Measurements from ENCODE around the gene DPPA3. TPM values are rescaled to one million over a fixed set of nuclear protein-coding genes. Genes with fewer than 3 reads are reported as not detected.

Gene DPPA3
- total and polyA plus RNA-seq, 9 of the 15 experiments (the other 6 are each of a cell fraction or from before 2014, with no cell fraction given) = not detected

DNA sequence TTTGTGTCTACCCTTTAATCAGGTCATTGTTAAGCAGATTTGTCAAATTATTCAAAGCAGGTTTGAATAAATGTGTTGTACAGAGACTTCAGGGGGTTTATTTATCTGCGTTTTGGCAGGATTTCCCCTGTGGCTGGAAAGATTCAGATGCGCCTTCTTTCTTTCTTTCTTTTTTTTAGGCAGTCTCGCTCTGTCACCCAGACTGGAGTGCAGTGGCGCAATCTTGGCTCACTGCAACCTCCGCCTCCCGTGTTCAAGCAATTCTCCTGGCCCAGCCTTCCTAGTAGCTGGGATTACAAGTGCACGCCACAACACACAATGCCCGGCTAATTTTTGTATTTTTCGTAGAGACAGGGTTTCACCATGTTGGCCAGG, 47.5 kb downstream of the DPPA3 start:
- ATAC-seq = no peak
- Histone ChIP-seq H3K4me1 (replicated peaks in 1 of 2; ENCODE audit: control insufficient read depth in 2 of 2, insufficient read depth in 2 of 2, low read length in 2 of 2) (no peaks in the 10 kb centered on the region), H3K79me2 (ENCODE audit: control insufficient read depth, insufficient read depth, low read length) (no peaks in the 10 kb centered on the region), H4K20me1 (replicated peaks; ENCODE audit: control insufficient read depth, insufficient read depth, low read length) (no peaks in the 10 kb centered on the region), H3K36me3 (ENCODE audit: control insufficient read depth, insufficient read depth, low read length) (no peaks in the 10 kb centered on the region), H3K9me1 (ENCODE audit: control insufficient read depth, insufficient read depth, low read length) (no peaks in the 10 kb centered on the region), H3K9ac (ENCODE audit: insufficient read depth in 1 of 2, low read depth in 2 of 2, low read length in 2 of 2) (no peak overlapping the region), H3K9me3 (replicated peaks; ENCODE audit: control insufficient read depth, insufficient read depth, low read depth, low read length) (no peaks in the 10 kb centered on the region), H2AFZ (ENCODE audit: low read depth, low read length) (no peak overlapping the region), H3K27me3 (ENCODE audit: control insufficient read depth in 2 of 2, insufficient read depth in 2 of 2, low read length in 2 of 2) (peaks cover 8 to 19% of the 10 kb centered on the region in 2 experiments; a peak in 3 of 5 replicates), H3K4me3 (no peak overlapping the region), H3K27ac (ENCODE audit: extremely low read depth, low read depth, low read length) (no peak overlapping the region), H3K4me2 (ENCODE audit: insufficient read depth, low read length) (no peak overlapping the region)
- 2% methylated on average over 8 of the region's 9 CpGs for WGBS (ENCODE audit: insufficient coverage, low coverage, missing lambda C conversion rate)
- no peak for FAIRE-seq
- DNase-seq (ENCODE audit: extremely low read depth in 1 of 4, low spot score in 3 of 4) = no peak
- CTCF ChIA-PET (ENCODE audit: low intra/inter-chr PET ratio) = no interaction called here
- TF ChIP-seq MCM3 (IDR thresholded peaks at IDR 0.05) (no peak), BACH1 (tag; IDR thresholded peaks at IDR 0.05) (no peak), POLR2AphosphoS2 (IDR thresholded peaks at IDR 0.05; ENCODE audit: low read length) (no peak), ARHGAP35 (IDR thresholded peaks at IDR 0.05; ENCODE audit: partially characterized antibody) (no peak)
- TF ChIP-seq, protein P1, sequence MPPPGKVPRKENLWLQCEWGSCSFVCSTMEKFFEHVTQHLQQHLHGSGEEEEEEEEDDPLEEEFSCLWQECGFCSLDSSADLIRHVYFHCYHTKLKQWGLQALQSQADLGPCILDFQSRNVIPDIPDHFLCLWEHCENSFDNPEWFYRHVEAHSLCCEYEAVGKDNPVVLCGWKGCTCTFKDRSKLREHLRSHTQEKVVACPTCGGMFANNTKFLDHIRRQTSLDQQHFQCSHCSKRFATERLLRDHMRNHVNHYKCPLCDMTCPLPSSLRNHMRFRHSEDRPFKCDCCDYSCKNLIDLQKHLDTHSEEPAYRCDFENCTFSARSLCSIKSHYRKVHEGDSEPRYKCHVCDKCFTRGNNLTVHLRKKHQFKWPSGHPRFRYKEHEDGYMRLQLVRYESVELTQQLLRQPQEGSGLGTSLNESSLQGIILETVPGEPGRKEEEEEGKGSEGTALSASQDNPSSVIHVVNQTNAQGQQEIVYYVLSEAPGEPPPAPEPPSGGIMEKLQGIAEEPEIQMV (tag; conservative IDR thresholded peaks at IDR 0.05; ENCODE audit: low read depth) = no peak
- TF ChIP-seq, protein P2, sequence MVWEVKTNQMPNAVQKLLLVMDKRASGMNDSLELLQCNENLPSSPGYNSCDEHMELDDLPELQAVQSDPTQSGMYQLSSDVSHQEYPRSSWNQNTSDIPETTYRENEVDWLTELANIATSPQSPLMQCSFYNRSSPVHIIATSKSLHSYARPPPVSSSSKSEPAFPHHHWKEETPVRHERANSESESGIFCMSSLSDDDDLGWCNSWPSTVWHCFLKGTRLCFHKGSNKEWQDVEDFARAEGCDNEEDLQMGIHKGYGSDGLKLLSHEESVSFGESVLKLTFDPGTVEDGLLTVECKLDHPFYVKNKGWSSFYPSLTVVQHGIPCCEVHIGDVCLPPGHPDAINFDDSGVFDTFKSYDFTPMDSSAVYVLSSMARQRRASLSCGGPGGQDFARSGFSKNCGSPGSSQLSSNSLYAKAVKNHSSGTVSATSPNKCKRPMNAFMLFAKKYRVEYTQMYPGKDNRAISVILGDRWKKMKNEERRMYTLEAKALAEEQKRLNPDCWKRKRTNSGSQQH (CRISPR knock-in tag; IDR thresholded peaks at IDR 0.05) = no peak
- TF ChIP-seq, protein P3, sequence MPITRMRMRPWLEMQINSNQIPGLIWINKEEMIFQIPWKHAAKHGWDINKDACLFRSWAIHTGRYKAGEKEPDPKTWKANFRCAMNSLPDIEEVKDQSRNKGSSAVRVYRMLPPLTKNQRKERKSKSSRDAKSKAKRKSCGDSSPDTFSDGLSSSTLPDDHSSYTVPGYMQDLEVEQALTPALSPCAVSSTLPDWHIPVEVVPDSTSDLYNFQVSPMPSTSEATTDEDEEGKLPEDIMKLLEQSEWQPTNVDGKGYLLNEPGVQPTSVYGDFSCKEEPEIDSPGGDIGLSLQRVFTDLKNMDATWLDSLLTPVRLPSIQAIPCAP (CRISPR knock-in tag; IDR thresholded peaks at IDR 0.05; ENCODE audit: borderline replicate concordance) = no peak
- TF ChIP-seq, protein P4, sequence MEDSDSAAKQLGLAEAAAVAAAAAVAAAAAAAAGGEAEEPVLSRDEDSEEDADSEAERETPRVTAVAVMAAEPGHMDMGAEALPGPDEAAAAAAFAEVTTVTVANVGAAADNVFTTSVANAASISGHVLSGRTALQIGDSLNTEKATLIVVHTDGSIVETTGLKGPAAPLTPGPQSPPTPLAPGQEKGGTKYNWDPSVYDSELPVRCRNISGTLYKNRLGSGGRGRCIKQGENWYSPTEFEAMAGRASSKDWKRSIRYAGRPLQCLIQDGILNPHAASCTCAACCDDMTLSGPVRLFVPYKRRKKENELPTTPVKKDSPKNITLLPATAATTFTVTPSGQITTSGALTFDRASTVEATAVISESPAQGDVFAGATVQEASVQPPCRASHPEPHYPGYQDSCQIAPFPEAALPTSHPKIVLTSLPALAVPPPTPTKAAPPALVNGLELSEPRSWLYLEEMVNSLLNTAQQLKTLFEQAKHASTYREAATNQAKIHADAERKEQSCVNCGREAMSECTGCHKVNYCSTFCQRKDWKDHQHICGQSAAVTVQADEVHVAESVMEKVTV (CRISPR knock-in tag; IDR thresholded peaks at IDR 0.05) = no peak
- BruUV-seq (replicated peaks) = no TSS peak
- POLR2A ChIA-PET = no interaction called here
- intact Hi-C loops (cut with micrococcal nuclease) = no loop called here
- in situ Hi-C loops (cut with MboI) = no loop called here

Other genes starting within 250 kb of the DPPA3 start
Only the 7 nearest of the 8 such genes appear.
- gene CD163, start 207.7 kb upstream of the DPPA3 start, total RNA-seq (2014; rRNA removed) = not detected in 2 replicates
- gene CD163, start 207.7 kb upstream of the DPPA3 start, total RNA-seq (2014; rRNA removed; fragmentation: Illumina TruSeq; extraction: Trizol) = 0.03 TPM in 1 of 2 replicates, not detected in the other
- not detected in 2 replicates for gene CD163, start 207.7 kb upstream of the DPPA3 start, total RNA-seq (2015; rRNA removed; fragmentation: Illumina TruSeq; extraction: Trizol)
- gene CD163, start 207.7 kb upstream of the DPPA3 start, total RNA-seq (2021) = 0.51 and 0.62 TPM in 2 replicates
- gene CD163, start 207.7 kb upstream of the DPPA3 start, polyA plus RNA-seq (2011; rRNA removed) = 0.04 TPM in 1 of 2 replicates, not detected in the other
- not detected in 2 replicates for gene CD163, start 207.7 kb upstream of the DPPA3 start, polyA plus RNA-seq (2014; fragmentation: Illumina TruSeq; extraction: Trizol)
- not detected for gene CD163, start 207.7 kb upstream of the DPPA3 start, polyA plus RNA-seq (2014; fragmentation: Nextera tagmentation; extraction: Ambion mirVana)
- not detected in 2 replicates for gene CD163, start 207.7 kb upstream of the DPPA3 start, polyA plus RNA-seq (2014; rRNA removed)
- gene APOBEC1, start 45.5 kb upstream of the DPPA3 start, total RNA-seq (2014; rRNA removed) = not detected in 2 replicates
- gene APOBEC1, start 45.5 kb upstream of the DPPA3 start, total RNA-seq (2014; rRNA removed; fragmentation: Illumina TruSeq; extraction: Trizol) = not detected in 2 replicates
- gene APOBEC1, start 45.5 kb upstream of the DPPA3 start, total RNA-seq (2015; rRNA removed; fragmentation: Illumina TruSeq; extraction: Trizol) = not detected in 2 replicates
- gene APOBEC1, start 45.5 kb upstream of the DPPA3 start, total RNA-seq (2021) = not detected in 2 replicates
- not detected in 2 replicates for gene APOBEC1, start 45.5 kb upstream of the DPPA3 start, polyA plus RNA-seq (2011; rRNA removed)
- gene APOBEC1, start 45.5 kb upstream of the DPPA3 start, polyA plus RNA-seq (2014; fragmentation: Illumina TruSeq; extraction: Trizol) = not detected in 2 replicates
- not detected for gene APOBEC1, start 45.5 kb upstream of the DPPA3 start, polyA plus RNA-seq (2014; fragmentation: Nextera tagmentation; extraction: Ambion mirVana)
- not detected in 2 replicates for gene APOBEC1, start 45.5 kb upstream of the DPPA3 start, polyA plus RNA-seq (2014; rRNA removed)
- gene GDF3, start 15.7 kb upstream of the DPPA3 start, total RNA-seq (2014; rRNA removed) = not detected in 2 replicates
- not detected in 2 replicates for gene GDF3, start 15.7 kb upstream of the DPPA3 start, total RNA-seq (2014; rRNA removed; fragmentation: Illumina TruSeq; extraction: Trizol)
- gene GDF3, start 15.7 kb upstream of the DPPA3 start, total RNA-seq (2015; rRNA removed; fragmentation: Illumina TruSeq; extraction: Trizol) = not detected in 2 replicates
- not detected in 2 replicates for gene GDF3, start 15.7 kb upstream of the DPPA3 start, total RNA-seq (2021)
- 0.05 TPM in 1 of 2 replicates, not detected in the other for gene GDF3, start 15.7 kb upstream of the DPPA3 start, polyA plus RNA-seq (2011; rRNA removed)
- gene GDF3, start 15.7 kb upstream of the DPPA3 start, polyA plus RNA-seq (2014; fragmentation: Illumina TruSeq; extraction: Trizol) = not detected in 2 replicates
- gene GDF3, start 15.7 kb upstream of the DPPA3 start, polyA plus RNA-seq (2014; fragmentation: Nextera tagmentation; extraction: Ambion mirVana) = not detected
- not detected in 2 replicates for gene GDF3, start 15.7 kb upstream of the DPPA3 start, polyA plus RNA-seq (2014; rRNA removed)
- not detected in 2 replicates for gene CLEC4C, start 35.9 kb downstream of the DPPA3 start, total RNA-seq (2014; rRNA removed)
- gene CLEC4C, start 35.9 kb downstream of the DPPA3 start, total RNA-seq (2014; rRNA removed; fragmentation: Illumina TruSeq; extraction: Trizol) = not detected in 2 replicates
- gene CLEC4C, start 35.9 kb downstream of the DPPA3 start, total RNA-seq (2015; rRNA removed; fragmentation: Illumina TruSeq; extraction: Trizol) = not detected in 2 replicates
- gene CLEC4C, start 35.9 kb downstream of the DPPA3 start, total RNA-seq (2021) = not detected in 2 replicates
- not detected in 2 replicates for gene CLEC4C, start 35.9 kb downstream of the DPPA3 start, polyA plus RNA-seq (2011; rRNA removed)
- gene CLEC4C, start 35.9 kb downstream of the DPPA3 start, polyA plus RNA-seq (2014; fragmentation: Illumina TruSeq; extraction: Trizol) = not detected in 2 replicates
- gene CLEC4C, start 35.9 kb downstream of the DPPA3 start, polyA plus RNA-seq (2014; fragmentation: Nextera tagmentation; extraction: Ambion mirVana) = not detected
- not detected in 2 replicates for gene CLEC4C, start 35.9 kb downstream of the DPPA3 start, polyA plus RNA-seq (2014; rRNA removed)
- gene NANOGNB, start 53.8 kb downstream of the DPPA3 start, total RNA-seq (2014; rRNA removed) = not detected in 2 replicates
- not detected in 2 replicates for gene NANOGNB, start 53.8 kb downstream of the DPPA3 start, total RNA-seq (2014; rRNA removed; fragmentation: Illumina TruSeq; extraction: Trizol)
- gene NANOGNB, start 53.8 kb downstream of the DPPA3 start, total RNA-seq (2015; rRNA removed; fragmentation: Illumina TruSeq; extraction: Trizol) = not detected in 2 replicates
- gene NANOGNB, start 53.8 kb downstream of the DPPA3 start, total RNA-seq (2021) = not detected in 2 replicates
- gene NANOGNB, start 53.8 kb downstream of the DPPA3 start, polyA plus RNA-seq (2011; rRNA removed) = not detected in 2 replicates
- not detected in 2 replicates for gene NANOGNB, start 53.8 kb downstream of the DPPA3 start, polyA plus RNA-seq (2014; fragmentation: Illumina TruSeq; extraction: Trizol)
- not detected for gene NANOGNB, start 53.8 kb downstream of the DPPA3 start, polyA plus RNA-seq (2014; fragmentation: Nextera tagmentation; extraction: Ambion mirVana)
- not detected in 2 replicates for gene NANOGNB, start 53.8 kb downstream of the DPPA3 start, polyA plus RNA-seq (2014; rRNA removed)
- not detected in 2 replicates for gene NANOG, start 78.0 kb downstream of the DPPA3 start, total RNA-seq (2014; rRNA removed)
- gene NANOG, start 78.0 kb downstream of the DPPA3 start, total RNA-seq (2014; rRNA removed; fragmentation: Illumina TruSeq; extraction: Trizol) = not detected in 2 replicates
- gene NANOG, start 78.0 kb downstream of the DPPA3 start, total RNA-seq (2015; rRNA removed; fragmentation: Illumina TruSeq; extraction: Trizol) = not detected in 2 replicates
- gene NANOG, start 78.0 kb downstream of the DPPA3 start, total RNA-seq (2021) = 0.04 and 0.38 TPM in 2 replicates
- not detected in 2 replicates for gene NANOG, start 78.0 kb downstream of the DPPA3 start, polyA plus RNA-seq (2011; rRNA removed)
- gene NANOG, start 78.0 kb downstream of the DPPA3 start, polyA plus RNA-seq (2014; fragmentation: Illumina TruSeq; extraction: Trizol) = not detected in 2 replicates
- gene NANOG, start 78.0 kb downstream of the DPPA3 start, polyA plus RNA-seq (2014; fragmentation: Nextera tagmentation; extraction: Ambion mirVana) = not detected
- gene NANOG, start 78.0 kb downstream of the DPPA3 start, polyA plus RNA-seq (2014; rRNA removed) = not detected in 2 replicates
- gene SLC2A14, start 161.5 kb downstream of the DPPA3 start, total RNA-seq (2014; rRNA removed) = 0.20 TPM in 1 of 2 replicates, not detected in the other
- 5.4 and 6.8 TPM in 2 replicates for gene SLC2A14, start 161.5 kb downstream of the DPPA3 start, total RNA-seq (2014; rRNA removed; fragmentation: Illumina TruSeq; extraction: Trizol)
- 3.6 and 4.3 TPM in 2 replicates for gene SLC2A14, start 161.5 kb downstream of the DPPA3 start, total RNA-seq (2015; rRNA removed; fragmentation: Illumina TruSeq; extraction: Trizol)
- gene SLC2A14, start 161.5 kb downstream of the DPPA3 start, total RNA-seq (2021) = 7.4 and 8.9 TPM in 2 replicates
- gene SLC2A14, start 161.5 kb downstream of the DPPA3 start, polyA plus RNA-seq (2011; rRNA removed) = 6.3 and 6.8 TPM in 2 replicates
- gene SLC2A14, start 161.5 kb downstream of the DPPA3 start, polyA plus RNA-seq (2014; fragmentation: Illumina TruSeq; extraction: Trizol) = 0.74 and 1.1 TPM in 2 replicates
- 1 to 10 TPM; 4.0 to 5.2 TPM for gene SLC2A14, start 161.5 kb downstream of the DPPA3 start, polyA plus RNA-seq (2014; fragmentation: Nextera tagmentation; extraction: Ambion mirVana)
- 0.13 and 0.19 TPM in 2 replicates for gene SLC2A14, start 161.5 kb downstream of the DPPA3 start, polyA plus RNA-seq (2014; rRNA removed)

Measured in K562 (cell line).